Parathyroid adenoma (tissue), 2 donors: ENCODE data around the gene LYRM7.
A peak's percentile ranks its signal among the peaks of the same experiment; 100 is the strongest.

Experiments used
- H2AFZ ChIP-seq: fragments of 300-600 bp; sonication (generic); one replicate; pipeline ENCODE4 v1.7.0; 2017; ENCODE audit warnings: antibody characterized with exemption, mild to moderate bottlenecking
- H3K27ac ChIP-seq: fragments of 300-600 bp; sonication (generic); one replicate; pipeline ENCODE4 v1.7.0; 2017
- H3K27me3 ChIP-seq: fragments of 300-600 bp; sonication (generic); one replicate; pipeline ENCODE4 v1.7.0; 2017; ENCODE audit warnings: low read length; ENCODE audit not compliant: control insufficient read depth, insufficient read depth
- H3K36me3 ChIP-seq: fragments of 300-600 bp; sonication (generic); one replicate; pipeline ENCODE4 v1.7.0; 2017; ENCODE audit warnings: low read length; ENCODE audit not compliant: control insufficient read depth, insufficient read depth
- H3K4me1 ChIP-seq: fragments of 300-600 bp; sonication (generic); one replicate; pipeline ENCODE4 v1.7.0; 2017; ENCODE audit warnings: control low read depth
- H3K4me2 ChIP-seq: fragments of 300-600 bp; sonication (generic); one replicate; pipeline ENCODE4 v1.7.0; 2017; ENCODE audit warnings: low read length
- H3K4me3 ChIP-seq: fragments of 300-600 bp; sonication (generic); one replicate; pipeline ENCODE4 v1.7.0; 2017; ENCODE audit warnings: low read depth, low read length
- H3K79me2 ChIP-seq: fragments of 300-600 bp; sonication (generic); one replicate; pipeline ENCODE4 v1.7.0; 2017; ENCODE audit warnings: control low read depth
- H3K9ac ChIP-seq: fragments of 300-600 bp; sonication (generic); one replicate; pipeline ENCODE4 v1.7.0; 2017; ENCODE audit warnings: mild to moderate bottlenecking
- H3K9me3 ChIP-seq: fragments of 300-600 bp; sonication (generic); one replicate; pipeline ENCODE4 v1.7.0; 2017; ENCODE audit warnings: low read length; ENCODE audit not compliant: control insufficient read depth
- TF ChIP-seq, protein P1 (sequence below): fragments of 300-600 bp; sonication (generic); IDR thresholded peaks from one replicate; pipeline ENCODE4 v1.7.0; 2017; ENCODE audit warnings: antibody characterized with exemption, mild to moderate bottlenecking
- donor health status: primary hyperparathyroidism.

LYRM7 gene

DNA sequence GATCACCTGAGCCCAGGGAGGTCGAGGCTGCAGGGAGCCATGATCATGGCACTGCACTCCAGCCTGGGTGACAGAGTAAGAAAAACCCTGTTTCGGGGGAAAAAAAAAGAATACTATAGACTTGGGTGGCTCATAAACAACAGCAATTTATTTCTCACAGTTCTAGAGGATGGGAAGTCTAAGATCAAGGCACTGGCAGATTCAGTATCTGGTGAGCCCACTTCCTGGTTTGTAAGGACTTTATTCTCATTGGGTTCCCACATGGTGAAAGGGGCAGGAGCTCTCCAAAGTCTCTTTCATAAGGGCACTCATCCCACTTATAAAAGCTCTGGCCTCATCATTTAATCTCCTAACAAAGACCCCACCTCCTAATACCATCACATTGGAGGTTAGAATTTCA, 14.4 kb upstream of the LYRM7 start:
- Histone ChIP-seq H3K4me3 (no peak overlapping the region), H3K9ac (no peak overlapping the region), H3K27me3 (no peaks in the 10 kb centered on the region), H3K9me3 (no peaks in the 10 kb centered on the region), H3K4me2 (no peak overlapping the region), H3K79me2 (peaks cover 13% of the 10 kb centered on the region), H2AFZ (no peak overlapping the region), H3K36me3 (no peaks in the 10 kb centered on the region), H3K4me1 (no peaks in the 10 kb centered on the region), H3K27ac (no peak overlapping the region)
- TF ChIP-seq, protein P1, sequence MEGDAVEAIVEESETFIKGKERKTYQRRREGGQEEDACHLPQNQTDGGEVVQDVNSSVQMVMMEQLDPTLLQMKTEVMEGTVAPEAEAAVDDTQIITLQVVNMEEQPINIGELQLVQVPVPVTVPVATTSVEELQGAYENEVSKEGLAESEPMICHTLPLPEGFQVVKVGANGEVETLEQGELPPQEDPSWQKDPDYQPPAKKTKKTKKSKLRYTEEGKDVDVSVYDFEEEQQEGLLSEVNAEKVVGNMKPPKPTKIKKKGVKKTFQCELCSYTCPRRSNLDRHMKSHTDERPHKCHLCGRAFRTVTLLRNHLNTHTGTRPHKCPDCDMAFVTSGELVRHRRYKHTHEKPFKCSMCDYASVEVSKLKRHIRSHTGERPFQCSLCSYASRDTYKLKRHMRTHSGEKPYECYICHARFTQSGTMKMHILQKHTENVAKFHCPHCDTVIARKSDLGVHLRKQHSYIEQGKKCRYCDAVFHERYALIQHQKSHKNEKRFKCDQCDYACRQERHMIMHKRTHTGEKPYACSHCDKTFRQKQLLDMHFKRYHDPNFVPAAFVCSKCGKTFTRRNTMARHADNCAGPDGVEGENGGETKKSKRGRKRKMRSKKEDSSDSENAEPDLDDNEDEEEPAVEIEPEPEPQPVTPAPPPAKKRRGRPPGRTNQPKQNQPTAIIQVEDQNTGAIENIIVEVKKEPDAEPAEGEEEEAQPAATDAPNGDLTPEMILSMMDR = no peak

DNA sequence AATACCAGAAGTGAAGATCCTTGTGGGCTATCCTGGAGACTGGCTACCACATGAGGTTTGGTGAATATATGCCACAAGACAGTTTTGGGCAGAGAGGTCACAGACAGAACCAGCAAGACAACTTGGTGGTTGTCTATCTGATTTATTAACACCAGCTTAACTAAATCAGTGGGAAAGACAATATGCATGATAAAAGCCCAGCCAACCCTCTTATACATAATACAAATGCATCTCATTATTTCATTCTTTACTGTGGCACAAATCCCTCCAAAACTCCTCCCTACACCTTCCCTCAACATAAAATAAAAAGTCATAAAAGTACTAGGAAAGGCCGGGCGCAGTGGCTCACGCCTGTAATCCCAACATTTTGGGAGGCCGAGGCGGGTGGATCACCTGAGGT, 13.8 kb upstream of the LYRM7 start:
- no peaks in the 10 kb centered on the region for H3K27me3 ChIP-seq
- TF ChIP-seq, protein P1 = no peak
- H3K4me3 ChIP-seq = no peak overlapping the region
- no peaks in the 10 kb centered on the region for H3K4me1 ChIP-seq
- no peak overlapping the region for H3K27ac ChIP-seq
- H3K79me2 ChIP-seq = peaks cover 17% of the 10 kb centered on the region
- no peak overlapping the region for H3K4me2 ChIP-seq
- H3K36me3 ChIP-seq = no peaks in the 10 kb centered on the region
- H3K9ac ChIP-seq = no peak overlapping the region
- H2AFZ ChIP-seq = no peak overlapping the region
- no peaks in the 10 kb centered on the region for H3K9me3 ChIP-seq

DNA sequence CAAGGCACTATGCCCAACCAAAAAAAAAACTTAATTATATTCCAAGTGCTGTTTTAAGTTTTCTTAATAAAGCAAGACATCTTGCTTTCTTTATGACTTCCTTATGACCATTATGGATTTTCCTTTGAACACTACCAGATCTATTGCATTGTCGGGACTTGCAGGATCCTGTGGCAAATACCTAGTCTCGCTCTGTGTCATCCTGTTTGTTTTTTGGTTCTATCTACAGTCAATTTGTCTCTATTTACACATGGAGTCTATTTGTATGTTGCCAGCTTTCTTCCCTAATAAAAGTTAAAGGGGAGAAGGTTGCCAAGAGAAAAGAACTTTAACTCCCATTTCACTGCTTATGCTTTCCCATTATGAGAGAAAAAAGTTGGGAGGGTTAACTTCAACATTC, 10.6 kb upstream of the LYRM7 start:
- Histone ChIP-seq H3K9ac (no peak overlapping the region), H3K9me3 (no peaks in the 10 kb centered on the region), H2AFZ (no peak overlapping the region), H3K27ac (no peak overlapping the region), H3K4me2 (no peak overlapping the region), H3K36me3 (no peaks in the 10 kb centered on the region), H3K4me1 (peaks cover 4% of the 10 kb centered on the region), H3K79me2 (peaks cover 23% of the 10 kb centered on the region), H3K4me3 (no peak overlapping the region), H3K27me3 (no peaks in the 10 kb centered on the region)
- TF ChIP-seq, protein P1 = no peak

DNA sequence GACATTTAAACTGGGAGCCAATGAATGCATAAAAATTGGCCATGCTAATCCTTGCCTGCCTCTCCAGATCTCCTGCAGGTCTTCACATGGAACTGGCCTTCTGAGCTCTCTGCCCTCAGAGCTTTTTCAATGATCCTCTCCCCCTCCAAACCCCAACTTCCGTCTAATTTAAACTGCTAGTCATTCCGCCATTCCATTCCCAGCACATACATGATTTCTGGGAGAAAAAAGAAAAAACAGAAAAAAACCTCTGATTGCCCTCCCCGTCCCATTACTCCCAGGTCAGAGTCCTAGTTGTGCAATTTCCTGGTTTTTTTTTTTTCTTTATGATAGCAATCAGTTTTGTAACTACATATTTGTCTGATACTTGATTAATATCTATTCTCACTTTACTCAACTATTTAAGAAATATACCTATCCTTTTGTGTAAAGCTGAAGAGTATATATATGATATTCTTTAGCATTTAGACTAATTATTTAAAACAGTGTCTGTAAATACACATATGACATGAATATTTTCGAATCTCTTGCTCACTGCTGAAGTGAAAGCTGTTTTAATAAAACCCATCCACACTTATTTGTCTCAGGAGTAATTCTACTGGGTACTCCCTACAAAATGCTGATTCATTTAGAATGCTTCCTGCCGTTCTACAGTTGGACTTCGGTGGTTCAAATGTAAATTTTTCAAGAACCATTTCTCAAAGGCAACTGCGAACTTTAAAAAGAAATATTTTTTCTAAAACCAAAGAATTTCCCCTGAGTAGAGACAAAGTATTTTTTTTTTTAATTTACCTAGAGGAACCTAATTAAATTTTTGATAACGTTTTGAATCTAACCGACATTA, 7.2 kb upstream of the LYRM7 start:
- Histone ChIP-seq H3K9ac (no peak overlapping the region), H3K79me2 (peaks cover 19% of the 10 kb centered on the region), H3K4me2 (peak overlapping the region; percentile 83), H3K4me1 (peaks cover 4% of the 10 kb centered on the region), H3K36me3 (no peaks in the 10 kb centered on the region), H3K27ac (peak overlapping the region; percentile 94), H3K4me3 (peak overlapping the region; percentile 74), H3K9me3 (no peaks in the 10 kb centered on the region), H3K27me3 (no peaks in the 10 kb centered on the region), H2AFZ (no peak overlapping the region)
- TF ChIP-seq, protein P1 = no peak
